OCI-LY7 (cell line): ENCODE measurements around the gene CACNA2D4.

Experiments
- EZH2phosphoT487 ChIP-seq: fragments of 200-600 bp; sonication (generic); IDR thresholded peaks from 2 replicates; pipeline ENCODE4 v1.6.1; 2018; ENCODE audit warnings: low read depth, borderline replicate concordance, mild to moderate bottlenecking, mixed run types, antibody characterized with exemption, low read length, moderate library complexity, mixed read lengths
- TF ChIP-seq, protein P1 (sequence below): fragments of 200-600 bp; sonication (generic); conservative IDR thresholded peaks from 2 replicates; pipeline ENCODE4 v1.5.1; 2014; ENCODE audit warnings: mild to moderate bottlenecking, antibody characterized with exemption, low read length, moderate library complexity, mixed read lengths

DNA sequence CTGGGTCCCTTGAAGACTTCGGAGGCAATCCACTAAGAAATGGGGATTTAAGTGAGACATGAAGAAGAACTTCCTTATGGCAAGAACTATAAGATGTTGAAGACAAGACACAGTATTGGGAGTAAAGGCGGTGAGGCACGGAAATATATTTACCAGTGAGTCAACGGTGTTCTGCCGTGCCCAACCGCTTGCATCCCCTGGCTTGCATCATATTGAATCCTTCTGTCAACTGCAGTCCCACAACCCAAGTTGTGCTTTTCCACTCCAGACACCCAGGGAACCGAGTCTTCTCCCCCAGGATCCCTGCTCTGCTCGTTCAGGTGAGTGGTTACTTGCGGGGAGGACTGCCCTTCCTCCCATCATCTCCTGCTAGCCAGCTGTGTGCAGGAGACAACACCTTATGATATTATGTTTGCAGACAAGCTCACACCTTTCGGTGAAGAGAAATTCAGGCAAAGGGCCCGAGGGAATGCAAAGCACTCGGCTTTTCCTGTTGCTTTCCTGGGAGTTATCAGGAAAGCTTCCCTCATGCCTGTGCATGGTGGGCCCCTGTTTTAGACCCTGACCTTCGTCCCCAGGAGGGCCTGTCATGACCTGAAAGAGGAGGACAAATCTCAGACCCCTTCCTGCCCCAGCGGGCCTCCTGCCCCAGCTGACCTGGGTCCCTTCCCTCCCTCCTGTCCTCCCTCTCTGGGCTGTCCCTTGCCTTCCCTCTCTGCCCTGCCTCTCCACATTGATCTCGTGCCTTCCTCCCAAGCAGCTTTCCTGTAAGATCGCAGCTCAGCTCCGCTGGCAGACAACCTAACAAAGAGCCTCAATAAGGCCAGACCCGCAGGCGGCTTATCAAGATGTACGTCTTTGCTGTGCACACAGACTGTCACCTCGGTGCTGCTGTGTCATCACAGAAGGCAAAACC, 102.4 kb downstream of the CACNA2D4 start:
- TF ChIP-seq, protein P1, sequence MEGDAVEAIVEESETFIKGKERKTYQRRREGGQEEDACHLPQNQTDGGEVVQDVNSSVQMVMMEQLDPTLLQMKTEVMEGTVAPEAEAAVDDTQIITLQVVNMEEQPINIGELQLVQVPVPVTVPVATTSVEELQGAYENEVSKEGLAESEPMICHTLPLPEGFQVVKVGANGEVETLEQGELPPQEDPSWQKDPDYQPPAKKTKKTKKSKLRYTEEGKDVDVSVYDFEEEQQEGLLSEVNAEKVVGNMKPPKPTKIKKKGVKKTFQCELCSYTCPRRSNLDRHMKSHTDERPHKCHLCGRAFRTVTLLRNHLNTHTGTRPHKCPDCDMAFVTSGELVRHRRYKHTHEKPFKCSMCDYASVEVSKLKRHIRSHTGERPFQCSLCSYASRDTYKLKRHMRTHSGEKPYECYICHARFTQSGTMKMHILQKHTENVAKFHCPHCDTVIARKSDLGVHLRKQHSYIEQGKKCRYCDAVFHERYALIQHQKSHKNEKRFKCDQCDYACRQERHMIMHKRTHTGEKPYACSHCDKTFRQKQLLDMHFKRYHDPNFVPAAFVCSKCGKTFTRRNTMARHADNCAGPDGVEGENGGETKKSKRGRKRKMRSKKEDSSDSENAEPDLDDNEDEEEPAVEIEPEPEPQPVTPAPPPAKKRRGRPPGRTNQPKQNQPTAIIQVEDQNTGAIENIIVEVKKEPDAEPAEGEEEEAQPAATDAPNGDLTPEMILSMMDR = no peak
- TF ChIP-seq EZH2phosphoT487 = no peak
